Renal cortex interstitium (tissue), 11 donors: Measurements from ENCODE around the gene TP53I13. TPM values are rescaled to one million over a fixed set of nuclear protein-coding genes. Genes with fewer than 3 reads are reported as not detected.
A peak's percentile ranks its signal among the peaks of the same experiment; 100 is the strongest.

Experiments used
- DNase-seq, 11 donors: peaks; one replicate each; pipeline ENCODE4 v3.0.0-alpha.2; 2013; ENCODE audit warnings: low read depth in 9 of 11, low spot score in 4 of 11; ENCODE audit errors: extremely low read depth in 1 of 11
- polyA plus RNA-seq, 3 donors: library from polyadenylated mRNA; unstranded; fragments of 120-200 nt; gene quantifications; one replicate each; pipeline ENCODE4 v1.2.1, GENCODE V29; 2013; ENCODE audit not compliant: insufficient read length in 3 of 3

TP53I13 gene
- polyA plus RNA-seq, 3 donors: 23.7 to 43.0 (median 42.5) TPM

- no peak for DNase-seq
Observed at GRCh38 chr17:29588017-29588561, 19.6 kb downstream of the TP53I13 start.

- no peak for DNase-seq
Observed at GRCh38 chr17:29588562-29589411, 20.3 kb downstream of the TP53I13 start.

GRCh38 chr17:29589524-29590410 lies 21.3 kb downstream of the TP53I13 start, which contains the start of gene GIT1:
Gene GIT1, minus strand, starts transcription at chr17:29589648. Its CDS starts 270 bp downstream, at chr17:29589378.
- peak in 4 of 11 donors; percentile 80 to 88 (median 85) for DNase-seq

GRCh38 chr17:29590411-29591145 lies 22.1 kb downstream of the TP53I13 start:
- DNase-seq: no peak

GRCh38 chr17:29591146-29591736 lies 22.7 kb downstream of the TP53I13 start:
- no peak for DNase-seq

GRCh38 chr17:29591737-29592608 lies 23.5 kb downstream of the TP53I13 start:
- peak in 9 of 11 donors; percentile 84 to 92 (median 88) for DNase-seq

- no peak for DNase-seq
Observed at GRCh38 chr17:29592850-29593551, 24.5 kb downstream of the TP53I13 start, which contains the start of gene ANKRD13B. Gene ANKRD13B, plus strand, starts transcription at chr17:29593132. Its CDS starts 490 bp downstream, at chr17:29593622.

GRCh38 chr17:29593591-29594518 lies 25.4 kb downstream of the TP53I13 start:
- DNase-seq: no peak

GRCh38 chr17:29594519-29595090 lies 26.1 kb downstream of the TP53I13 start:
- DNase-seq: no peak

GRCh38 chr17:29595107-29595942 lies 26.8 kb downstream of the TP53I13 start:
- no peak for DNase-seq

GRCh38 chr17:29595943-29596774 lies 27.7 kb downstream of the TP53I13 start:
- DNase-seq: no peak

GRCh38 chr17:29596811-29597210 lies 28.3 kb downstream of the TP53I13 start:
- no peak for DNase-seq

GRCh38 chr17:29597361-29598172 lies 29.1 kb downstream of the TP53I13 start:
- no peak for DNase-seq
